ENCODE data around the gene SHISAL2B. TPM values are rescaled to one million over a fixed set of nuclear protein-coding genes. Genes with fewer than 3 reads are reported as not detected.
"Not testable (repeated sequence)": the region's sequence is repeated elsewhere in the genome, so short reads cannot be mapped to it uniquely, and the experiment has no call there.

Gene SHISAL2B
- total and polyA plus RNA-seq, 2 experiments from 2014 or later = 1.6 TPM; not detected in 1

GRCh38 chr5:64654561-64654938 lies 35.8 kb upstream of the SHISAL2B start:
- Histone ChIP-seq H3K4me3 (no peak overlapping the region), H3K36me3 (no peaks in the 10 kb centered on the region), H3K27ac (no peak overlapping the region), H3K27me3 (no peaks in the 10 kb centered on the region), H3K4me1 (ENCODE audit: low read depth) (no peaks in the 10 kb centered on the region), H3K9me3 (ENCODE audit: low read depth) (no peaks in the 10 kb centered on the region)
- no peak for TF ChIP-seq CTCF (IDR thresholded peaks at IDR 0.05; ENCODE audit: low read depth, low read length)
- no peak for DNase-seq (ENCODE audit: low read depth in 1 of 2, low spot score in 1 of 2)

GRCh38 chr5:64655596-64655995 lies 34.7 kb upstream of the SHISAL2B start:
- Histone ChIP-seq H3K27ac (no peak overlapping the region), H3K4me3 (no peak overlapping the region), H3K27me3 (no peaks in the 10 kb centered on the region), H3K4me1 (ENCODE audit: low read depth) (no peaks in the 10 kb centered on the region), H3K36me3 (no peaks in the 10 kb centered on the region), H3K9me3 (ENCODE audit: low read depth) (no peaks in the 10 kb centered on the region)
- TF ChIP-seq CTCF (IDR thresholded peaks at IDR 0.05; ENCODE audit: low read depth, low read length) = no peak
- no peak for DNase-seq (ENCODE audit: low read depth in 1 of 2, low spot score in 1 of 2)

- DNase-seq (ENCODE audit: low read depth in 1 of 2, low spot score in 1 of 2) = peak in 1 of 2 donors; percentile 34
These were observed 31.0 kb upstream of the SHISAL2B start for GRCh38 chr5:64659289-64659688.

GRCh38 chr5:64663181-64663580 lies 27.1 kb upstream of the SHISAL2B start:
- not testable (repeated sequence) for H3K36me3 ChIP-seq; H3K4me3 ChIP-seq; H3K4me1 ChIP-seq (ENCODE audit: low read depth); H3K9me3 ChIP-seq (ENCODE audit: low read depth); H3K27me3 ChIP-seq; H3K27ac ChIP-seq
- DNase-seq (ENCODE audit: low read depth in 1 of 2, low spot score in 1 of 2) = peak in 1 of 2 donors; percentile 31

More at GRCh38 chr5:64659289-64659688, 31.0 kb upstream of the SHISAL2B start:
- no peak for TF ChIP-seq CTCF (IDR thresholded peaks at IDR 0.05; ENCODE audit: low read depth, low read length)
- no peaks in the 10 kb centered on the region for H3K36me3 ChIP-seq
- H3K4me3 ChIP-seq = no peak overlapping the region
- no peak overlapping the region for H3K27ac ChIP-seq
- no peaks in the 10 kb centered on the region for H3K4me1 ChIP-seq (ENCODE audit: low read depth)
- no peaks in the 10 kb centered on the region for H3K9me3 ChIP-seq (ENCODE audit: low read depth)
- H3K27me3 ChIP-seq = no peaks in the 10 kb centered on the region

- no peaks in the 10 kb centered on the region for H3K36me3 ChIP-seq
- no peaks in the 10 kb centered on the region for H3K9me3 ChIP-seq (ENCODE audit: low read depth)
- H3K4me3 ChIP-seq = no peak overlapping the region
- TF ChIP-seq CTCF (IDR thresholded peaks at IDR 0.05; ENCODE audit: low read depth, low read length) = no peak
- H3K27me3 ChIP-seq = no peaks in the 10 kb centered on the region
- H3K27ac ChIP-seq = no peak overlapping the region
- H3K4me1 ChIP-seq (ENCODE audit: low read depth) = no peaks in the 10 kb centered on the region
- DNase-seq (ENCODE audit: low read depth in 1 of 2, low spot score in 1 of 2) = no peak
These were observed 25.1 kb upstream of the SHISAL2B start for GRCh38 chr5:64665243-64665642.

GRCh38 chr5:64666078-64666477 lies 24.2 kb upstream of the SHISAL2B start:
- DNase-seq (ENCODE audit: low read depth in 1 of 2, low spot score in 1 of 2) = peak in 1 of 2 donors; percentile 88

More at GRCh38 chr5:64666078-64666477, 24.2 kb upstream of the SHISAL2B start:
- H3K4me1 ChIP-seq (ENCODE audit: low read depth) = no peaks in the 10 kb centered on the region
- H3K36me3 ChIP-seq = no peaks in the 10 kb centered on the region
- no peaks in the 10 kb centered on the region for H3K27me3 ChIP-seq
- no peak overlapping the region for H3K27ac ChIP-seq
- H3K4me3 ChIP-seq = no peak overlapping the region
- TF ChIP-seq CTCF (IDR thresholded peaks at IDR 0.05; ENCODE audit: low read depth, low read length) = no peak
- no peaks in the 10 kb centered on the region for H3K9me3 ChIP-seq (ENCODE audit: low read depth)
